Heart right ventricle (tissue), 16 donors: ENCODE data around the gene IMMP2L. TPM values are rescaled to one million over a fixed set of nuclear protein-coding genes. Genes with fewer than 3 reads are reported as not detected.

Source experiments
- ATAC-seq, 8 donors: fragments of 200-7000 bp; cut with Tn5 transposase; one replicate each; pipeline ENCODE4 v1.9.1; 2020; ENCODE audit warnings: mild to moderate bottlenecking in 8 of 8, moderate library complexity in 8 of 8, moderate number of reproducible peaks in 1 of 8
- DNase-seq, 2 donors: peaks; one replicate each; pipeline ENCODE4 v3.0.0-alpha.2; 2020
- H3K27ac ChIP-seq, 10 donors: fragments of 200-600 bp; sonication (generic) in 2 of 10; one replicate each; pipeline versions ENCODE4 v1.5.0 to v1.8.0; 2020 to 2022; ENCODE audit warnings: mild to moderate bottlenecking in 3 of 10
- H3K27me3 ChIP-seq, 7 donors: fragments of 200-600 bp; one replicate each; pipeline ENCODE4 v1.8.0; 2021 to 2022; ENCODE audit warnings: mild to moderate bottlenecking in 2 of 7
- H3K36me3 ChIP-seq, 9 donors: fragments of 200-600 bp; sonication (generic) in 1 of 9; one replicate each; pipeline versions ENCODE4 v1.5.0 to v1.8.0; 2020 to 2022; ENCODE audit warnings: mild to moderate bottlenecking in 2 of 9
- H3K4me1 ChIP-seq, 9 donors: fragments of 200-600 bp; sonication (generic) in 1 of 9; one replicate each; pipeline versions ENCODE4 v1.5.0 to v1.8.0; 2020 to 2022; ENCODE audit warnings: mild to moderate bottlenecking in 4 of 9
- H3K4me3 ChIP-seq, 10 donors: fragments of 200-600 bp; sonication (generic) in 2 of 10; one replicate each; pipeline versions ENCODE4 v1.5.0 to v1.8.0; 2020 to 2022; ENCODE audit warnings: mild to moderate bottlenecking in 7 of 10, moderate library complexity in 2 of 10
- H3K9me3 ChIP-seq, 11 donors: fragments of 200-600 bp in 10 of 11; sonication (generic) in 2 of 11; one replicate each; pipeline versions ENCODE4 v1.5.0 to v1.8.0; 2013 to 2022; ENCODE audit warnings: mild to moderate bottlenecking in 2 of 11, control low read depth in 1 of 11, moderate library complexity in 1 of 11
- WGBS, 2 donors: extraction: QIAGEN DNeasy Blood & Tissue Kit; methylation state at CpG; one replicate each; pipeline ENCODE4 v1.1.7; 2013; ENCODE audit warnings: inconsistent platforms in 1 of 2; 5-methylcytosine and 5-hydroxymethylcytosine counted together
- intact Hi-C, 10 donors: fragments of 100-400 bp; cut with DNase I; formaldehyde crosslinking; loops; one replicate each; pipeline versions ENCODE4 v1.11.1 to v1.14.2; 2022
- polyA plus RNA-seq, 2 donors: library from polyadenylated mRNA; stranded (reverse); fragments of 200-250 nt; gene quantifications; one replicate each; pipeline ENCODE4 v1.2.3, GENCODE V29; 2013
- total RNA-seq, 10 donors: library from RNA; stranded (reverse); fragmentation: NEBNext Ultra II Directional in 3 of 10; extraction: Animal tissue kit (Norgen Biotek cat#: 25700) in 3 of 10; gene quantifications; one replicate each; pipeline versions ENCODE4 v1.2.1 to v1.2.4, GENCODE V29; 2021 to 2023
- TF ChIP-seq, protein P1 (sequence below), 9 donors: fragments of 200-600 bp; sonication (generic) in 2 of 9; IDR thresholded peaks; one replicate each; pipeline versions ENCODE4 v1.5.0 to v1.8.0; 2021 to 2022; ENCODE audit warnings: antibody characterized with exemption in 9 of 9, mild to moderate bottlenecking in 5 of 9, moderate library complexity in 1 of 9
- donor health status: Arrhythmogenic right ventricular cardiomyopathy.
- donor health status: ischemic (EF 13 %, LVEDD 7.1; RV severe dilation, severe dysfunction).
- donor health status: healthy with polysubstance abuse.
- donor health status: DM: no; HTN: yes; CAD: no.
- donor health status: DM: no; HTN: no; CAD: no.
- donor health status: ischemic (EF 25% LVEDD 6.9; RV normal size, moderate dysfunction).
- donor health status: ischemic (EF 25% LVEDD 5.7; RV mildly dilated, moderate dysfunction).
- donor health status: healthy.
- donor health status: DM: yes; HTN: yes; CAD: no.
- donor health status: Ischemic cardiomyopathy.
- donor health status: ischemic (EF 35%, LVEDD 5.7; RV mildly dilated, moderate dysfunction).
- donor health status: nonischemic (EF 11% LVEDD 7.7; RV severe dilation, severe dysfunction).
- donor health status: DM: yes; HTN: yes; CAD: no.
- donor health status: PGD.
- donor health status: ischemic (EF 29% LVEDD 5.4; RV normal size, mild dysfunction).
- donor health status: nonischemic (EF 23%, LVEDD 6.1; RV moderate dilation, normal function).

The IMMP2L gene
- total and polyA plus RNA-seq, 12 donors = 4.3 to 20.8 (median 17.3) TPM

DNA sequence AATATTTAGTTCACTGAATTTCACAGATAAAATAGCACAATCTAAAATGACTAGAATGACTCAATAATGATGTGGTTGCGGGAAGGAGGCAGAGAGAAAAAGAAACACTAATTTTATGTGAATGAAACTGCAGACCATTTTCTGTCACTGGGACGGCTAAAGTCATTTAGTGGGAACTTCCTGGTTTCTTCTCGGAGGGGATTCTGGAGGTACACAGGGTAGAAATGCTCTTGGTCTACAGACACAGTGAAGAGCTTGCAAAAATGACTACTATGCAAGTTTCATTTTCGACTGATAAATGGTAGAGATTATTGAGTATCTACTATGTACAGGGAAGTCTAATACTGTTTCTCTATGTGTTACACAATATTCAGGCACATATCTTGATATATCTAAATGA is 534.9 kb downstream of the IMMP2L start:
- DNase-seq = no peak
- intact Hi-C loops = no loop called here
- TF ChIP-seq, protein P1, sequence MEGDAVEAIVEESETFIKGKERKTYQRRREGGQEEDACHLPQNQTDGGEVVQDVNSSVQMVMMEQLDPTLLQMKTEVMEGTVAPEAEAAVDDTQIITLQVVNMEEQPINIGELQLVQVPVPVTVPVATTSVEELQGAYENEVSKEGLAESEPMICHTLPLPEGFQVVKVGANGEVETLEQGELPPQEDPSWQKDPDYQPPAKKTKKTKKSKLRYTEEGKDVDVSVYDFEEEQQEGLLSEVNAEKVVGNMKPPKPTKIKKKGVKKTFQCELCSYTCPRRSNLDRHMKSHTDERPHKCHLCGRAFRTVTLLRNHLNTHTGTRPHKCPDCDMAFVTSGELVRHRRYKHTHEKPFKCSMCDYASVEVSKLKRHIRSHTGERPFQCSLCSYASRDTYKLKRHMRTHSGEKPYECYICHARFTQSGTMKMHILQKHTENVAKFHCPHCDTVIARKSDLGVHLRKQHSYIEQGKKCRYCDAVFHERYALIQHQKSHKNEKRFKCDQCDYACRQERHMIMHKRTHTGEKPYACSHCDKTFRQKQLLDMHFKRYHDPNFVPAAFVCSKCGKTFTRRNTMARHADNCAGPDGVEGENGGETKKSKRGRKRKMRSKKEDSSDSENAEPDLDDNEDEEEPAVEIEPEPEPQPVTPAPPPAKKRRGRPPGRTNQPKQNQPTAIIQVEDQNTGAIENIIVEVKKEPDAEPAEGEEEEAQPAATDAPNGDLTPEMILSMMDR (IDR thresholded peaks at IDR 0.05) = no peak
- Histone ChIP-seq H3K27ac (no peak overlapping the region), H3K36me3 (no peaks in the 10 kb centered on the region), H3K4me3 (no peak overlapping the region), H3K27me3 (no peaks in the 10 kb centered on the region), H3K4me1 (peaks cover 0 to 16% (median 8%) of the 10 kb centered on the region in 9 donors), H3K9me3 (no peaks in the 10 kb centered on the region)
- no peak for ATAC-seq
- 91 to 95% methylated on average over 4 of the region's 4 CpGs for WGBS, 2 donors

DNA sequence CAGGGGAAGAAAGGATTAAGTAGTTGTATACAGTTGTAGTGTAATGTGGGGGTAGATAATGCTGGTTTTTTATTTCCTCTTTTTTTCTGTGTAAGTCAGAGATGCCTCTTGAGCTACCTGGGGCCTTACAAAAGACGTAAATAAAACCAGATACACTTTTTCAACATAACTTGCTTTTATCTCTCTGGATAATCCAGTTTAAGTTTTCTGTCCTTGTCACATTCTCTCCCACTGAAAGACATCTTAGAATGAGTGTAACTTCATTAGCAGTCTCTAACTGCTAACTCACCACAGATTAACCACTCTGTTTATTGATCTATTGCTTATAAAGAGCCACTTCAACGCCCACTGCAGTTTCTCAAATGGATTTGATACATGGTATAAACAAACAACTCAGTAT is 535.5 kb downstream of the IMMP2L start:
- ATAC-seq (no peak), DNase-seq (no peak)
- H3K27ac ChIP-seq = no peak overlapping the region
- TF ChIP-seq, protein P1 (IDR thresholded peaks at IDR 0.05) = no peak
- H3K4me1 ChIP-seq = peaks cover 0 to 16% (median 8%) of the 10 kb centered on the region in 9 donors
- intact Hi-C loops = no loop called here
- no peaks in the 10 kb centered on the region for H3K36me3 ChIP-seq
- no peaks in the 10 kb centered on the region for H3K9me3 ChIP-seq
- no peak overlapping the region for H3K4me3 ChIP-seq
- 90 to 96% methylated on average over 2 of the region's 2 CpGs for WGBS, 2 donors
- H3K27me3 ChIP-seq = no peaks in the 10 kb centered on the region

DNA sequence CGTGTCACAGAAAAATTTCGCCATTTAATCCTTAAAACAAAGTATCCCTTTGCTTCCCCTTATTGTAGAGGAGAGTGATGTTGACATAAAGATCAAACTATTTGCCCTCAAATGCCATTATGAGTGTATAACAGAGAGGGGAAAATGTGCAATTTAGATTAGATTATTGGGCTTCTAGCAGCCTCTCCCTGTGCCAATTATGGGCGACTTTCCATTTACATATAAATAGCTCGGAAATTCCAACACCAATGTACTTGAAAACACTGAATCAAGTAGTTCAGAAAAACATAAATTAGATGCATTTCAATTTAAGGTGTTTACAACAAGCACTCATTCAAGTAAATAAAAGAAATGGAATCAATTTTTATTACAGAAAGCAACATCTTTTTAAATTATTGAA is 535.9 kb downstream of the IMMP2L start:
- no peak overlapping the region for H3K4me3 ChIP-seq
- ATAC-seq (no peak), DNase-seq (no peak)
- no peaks in the 10 kb centered on the region for H3K36me3 ChIP-seq
- no peaks in the 10 kb centered on the region for H3K9me3 ChIP-seq
- H3K4me1 ChIP-seq = peaks cover 0 to 16% (median 8%) of the 10 kb centered on the region in 9 donors
- H3K27ac ChIP-seq = no peak overlapping the region
- intact Hi-C loops = no loop called here
- TF ChIP-seq, protein P1 (IDR thresholded peaks at IDR 0.05) = no peak
- WGBS, 2 donors = 79% methylated on average over 4 of the region's 4 CpGs
- H3K27me3 ChIP-seq = no peaks in the 10 kb centered on the region

DNA sequence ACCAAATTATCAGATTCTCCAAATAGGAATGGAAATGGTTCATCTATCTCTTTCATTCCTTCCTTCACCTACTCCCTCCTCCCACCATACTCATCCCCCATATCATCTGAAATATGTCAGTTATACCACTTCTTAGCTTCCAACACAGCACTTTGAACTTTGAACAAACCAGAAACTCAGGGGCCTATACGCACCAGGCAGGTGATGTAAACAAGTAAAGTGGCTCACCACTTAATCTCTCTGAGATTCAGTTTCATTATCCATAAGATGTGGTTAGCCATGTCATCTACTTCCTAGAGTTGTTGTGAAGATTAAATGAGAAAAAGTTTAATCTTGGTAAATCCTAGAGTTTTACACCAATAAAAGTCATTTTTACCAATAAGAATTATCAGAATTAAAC is 537.3 kb downstream of the IMMP2L start:
- WGBS, 2 donors = 98% methylated on average over 1 of the region's 1 CpG
- no peak for ATAC-seq
- H3K4me1 ChIP-seq = peaks cover 0 to 11% (median 8%) of the 10 kb centered on the region in 9 donors

More for the DNA sequence above, 537.3 kb downstream of the IMMP2L start:
- H3K27ac ChIP-seq = no peak overlapping the region
- H3K4me3 ChIP-seq = no peak overlapping the region
- DNase-seq = no peak
- no peaks in the 10 kb centered on the region for H3K9me3 ChIP-seq
- no peaks in the 10 kb centered on the region for H3K27me3 ChIP-seq
- H3K36me3 ChIP-seq = no peaks in the 10 kb centered on the region
- TF ChIP-seq, protein P1 (IDR thresholded peaks at IDR 0.05) = no peak
- intact Hi-C loops = no loop called here
